ENCODE measurements around the gene VGLL4.

DNA sequence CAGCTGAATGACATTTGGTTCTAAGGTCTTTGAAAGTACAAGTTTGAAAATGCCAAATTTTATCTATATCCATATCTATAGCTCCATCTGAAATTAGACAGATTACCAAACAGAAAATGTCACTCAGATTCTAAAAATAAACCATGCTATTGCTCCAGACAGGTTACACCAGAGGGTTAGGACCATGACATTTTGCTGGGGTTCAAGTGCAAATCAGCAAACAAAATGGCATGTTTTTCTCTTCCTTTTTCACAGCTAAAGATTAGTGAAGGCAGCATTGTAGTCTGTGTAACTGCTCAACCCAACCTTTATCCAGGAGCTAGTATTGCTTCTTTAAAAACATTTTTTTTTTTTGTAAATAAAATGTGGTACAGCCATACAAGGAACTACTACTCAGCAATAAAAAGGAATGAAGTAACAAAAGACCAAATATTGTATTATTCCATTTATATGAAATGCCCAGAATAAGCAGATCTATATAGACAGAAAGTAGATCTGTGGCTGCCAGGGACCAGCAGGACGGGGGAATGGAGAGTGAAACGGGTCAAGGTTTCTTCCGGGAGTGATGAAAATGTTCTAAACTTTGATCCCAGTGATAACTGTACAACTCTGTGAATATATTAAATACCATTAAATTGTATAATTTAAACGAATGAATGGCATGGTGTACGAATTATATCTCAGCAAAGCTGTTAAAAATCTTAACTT is 18.2 kb downstream of the VGLL4 start:
- TF ChIP-seq CTCF (IDR thresholded peaks at IDR 0.05) = no peak
- no peak for TF ChIP-seq POLR2A (IDR thresholded peaks at IDR 0.05)
